ENCODE results near the gene BCAS1. TPM values are rescaled to one million over a fixed set of nuclear protein-coding genes. Genes with fewer than 3 reads are reported as not detected.

The BCAS1 gene
- total RNA-seq, 1 donor from 2014 or later: 2.1 TPM

GRCh38 chr20:53994088-53994487, 76.3 kb downstream of the BCAS1 start:
- H3K27ac ChIP-seq (ENCODE audit: low read depth, low read length): no peak overlapping the region
- peaks cover 0 to 3% (median 0%) of the 10 kb centered on the region in 3 donors for H3K27me3 ChIP-seq (ENCODE audit: control insufficient read depth in 3 of 3, insufficient read depth in 3 of 3, low read length in 3 of 3)
- no peaks in the 10 kb centered on the region for H3K9me3 ChIP-seq (ENCODE audit: control insufficient read depth in 3 of 3, low read length in 3 of 3)
- H3K9ac ChIP-seq (ENCODE audit: low read depth in 1 of 3, low read length in 3 of 3): no peak overlapping the region
- no peak overlapping the region for H3K4me3 ChIP-seq (ENCODE audit: low read length in 3 of 3)
- no peaks in the 10 kb centered on the region for H3K36me3 ChIP-seq (ENCODE audit: control insufficient read depth in 3 of 3, insufficient read depth in 3 of 3, low read length in 3 of 3)
- H3K4me1 ChIP-seq (ENCODE audit: control insufficient read depth in 3 of 3, insufficient read depth in 3 of 3, low read length in 3 of 3): no peaks in the 10 kb centered on the region

GRCh38 chr20:53993310-53993709, 77.1 kb downstream of the BCAS1 start:
- Histone ChIP-seq H3K4me1 (ENCODE audit: control insufficient read depth in 3 of 3, insufficient read depth in 3 of 3, low read length in 3 of 3) (no peaks in the 10 kb centered on the region), H3K36me3 (ENCODE audit: control insufficient read depth in 3 of 3, insufficient read depth in 3 of 3, low read length in 3 of 3) (no peaks in the 10 kb centered on the region), H3K27me3 (ENCODE audit: control insufficient read depth in 3 of 3, insufficient read depth in 3 of 3, low read length in 3 of 3) (peaks cover 0 to 2% (median 0%) of the 10 kb centered on the region in 3 donors), H3K9ac (ENCODE audit: low read depth in 1 of 3, low read length in 3 of 3) (no peak overlapping the region), H3K27ac (ENCODE audit: low read depth, low read length) (no peak overlapping the region), H3K4me3 (ENCODE audit: low read length in 3 of 3) (no peak overlapping the region), H3K9me3 (ENCODE audit: control insufficient read depth in 3 of 3, low read length in 3 of 3) (no peaks in the 10 kb centered on the region)

DNA sequence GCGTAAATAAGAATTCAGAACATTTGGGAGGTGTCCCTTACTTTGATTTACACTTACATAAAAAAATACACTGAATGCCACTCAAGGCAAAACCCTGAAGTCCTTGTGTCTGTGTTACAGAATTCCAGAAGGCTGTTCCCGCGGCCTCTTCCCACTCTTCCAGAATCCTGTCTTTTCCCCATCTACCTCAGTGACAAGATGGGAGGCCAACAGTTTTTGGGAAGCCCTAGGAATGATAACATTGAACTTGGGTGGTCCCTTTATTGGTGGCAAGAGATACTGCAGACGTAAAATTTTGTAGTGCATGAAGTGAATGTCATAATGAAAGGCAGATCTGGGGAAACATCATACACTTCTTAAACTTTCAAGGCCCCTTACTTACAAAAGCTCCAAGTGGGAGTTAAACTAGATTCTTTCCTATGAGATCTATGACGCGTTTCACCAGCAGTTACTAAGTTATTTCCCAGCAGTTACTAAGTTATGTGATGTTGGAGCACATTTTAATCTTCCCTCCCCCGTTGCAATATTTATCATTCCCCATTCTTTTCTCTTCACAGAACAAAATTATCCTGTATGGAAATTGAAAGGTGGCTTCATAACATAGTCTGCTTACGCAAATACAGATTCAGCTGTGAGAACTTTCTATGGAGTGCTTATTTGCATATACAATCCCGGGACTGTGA, 79.5 kb downstream of the BCAS1 start:
- Histone ChIP-seq H3K4me1 (ENCODE audit: control insufficient read depth in 3 of 3, insufficient read depth in 3 of 3, low read length in 3 of 3) (no peaks in the 10 kb centered on the region), H3K9me3 (ENCODE audit: control insufficient read depth in 3 of 3, low read length in 3 of 3) (no peaks in the 10 kb centered on the region), H3K4me3 (ENCODE audit: low read length in 3 of 3) (no peak overlapping the region), H3K36me3 (ENCODE audit: control insufficient read depth in 3 of 3, insufficient read depth in 3 of 3, low read length in 3 of 3) (no peaks in the 10 kb centered on the region), H3K9ac (ENCODE audit: low read depth in 1 of 3, low read length in 3 of 3) (no peak overlapping the region), H3K27me3 (ENCODE audit: control insufficient read depth in 3 of 3, insufficient read depth in 3 of 3, low read length in 3 of 3) (no peaks in the 10 kb centered on the region), H3K27ac (ENCODE audit: low read depth, low read length) (no peak overlapping the region)

DNA sequence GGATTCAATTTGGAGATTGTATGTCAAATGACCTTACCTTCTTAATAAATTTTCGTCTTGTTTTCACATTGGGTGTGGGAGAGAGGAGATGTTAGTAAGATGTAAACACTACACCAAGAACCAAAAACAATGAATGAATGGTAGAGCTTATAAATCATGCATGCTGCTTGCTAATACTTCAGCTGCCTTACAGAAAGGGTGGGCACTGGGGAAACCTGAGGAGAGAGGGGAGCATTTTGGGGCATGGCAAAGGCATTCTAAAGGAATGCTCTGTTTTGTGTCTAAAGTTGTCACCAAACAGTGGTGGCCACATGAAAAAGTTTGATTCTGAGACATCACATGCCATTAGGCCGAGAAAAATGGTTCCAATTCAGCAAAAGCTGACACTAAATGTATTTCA, 80.4 kb downstream of the BCAS1 start:
- no peak overlapping the region for H3K27ac ChIP-seq (ENCODE audit: low read depth, low read length)
- no peaks in the 10 kb centered on the region for H3K36me3 ChIP-seq (ENCODE audit: control insufficient read depth in 3 of 3, insufficient read depth in 3 of 3, low read length in 3 of 3)
- no peaks in the 10 kb centered on the region for H3K4me1 ChIP-seq (ENCODE audit: control insufficient read depth in 3 of 3, insufficient read depth in 3 of 3, low read length in 3 of 3)
- no peaks in the 10 kb centered on the region for H3K27me3 ChIP-seq (ENCODE audit: control insufficient read depth in 3 of 3, insufficient read depth in 3 of 3, low read length in 3 of 3)
- no peak overlapping the region for H3K9ac ChIP-seq (ENCODE audit: low read depth in 1 of 3, low read length in 3 of 3)
- H3K4me3 ChIP-seq (ENCODE audit: low read length in 3 of 3): no peak overlapping the region
- H3K9me3 ChIP-seq (ENCODE audit: control insufficient read depth in 3 of 3, low read length in 3 of 3): no peaks in the 10 kb centered on the region

- H3K27me3 ChIP-seq (ENCODE audit: control insufficient read depth in 3 of 3, insufficient read depth in 3 of 3, low read length in 3 of 3): no peaks in the 10 kb centered on the region
- no peak overlapping the region for H3K27ac ChIP-seq (ENCODE audit: low read depth, low read length)
- H3K4me1 ChIP-seq (ENCODE audit: control insufficient read depth in 3 of 3, insufficient read depth in 3 of 3, low read length in 3 of 3): no peaks in the 10 kb centered on the region
- no peaks in the 10 kb centered on the region for H3K36me3 ChIP-seq (ENCODE audit: control insufficient read depth in 3 of 3, insufficient read depth in 3 of 3, low read length in 3 of 3)
- no peak overlapping the region for H3K4me3 ChIP-seq (ENCODE audit: low read length in 3 of 3)
- no peaks in the 10 kb centered on the region for H3K9me3 ChIP-seq (ENCODE audit: control insufficient read depth in 3 of 3, low read length in 3 of 3)
- no peak overlapping the region for H3K9ac ChIP-seq (ENCODE audit: low read depth in 1 of 3, low read length in 3 of 3)
Observed at GRCh38 chr20:53989401-53989800, 81.0 kb downstream of the BCAS1 start.

DNA sequence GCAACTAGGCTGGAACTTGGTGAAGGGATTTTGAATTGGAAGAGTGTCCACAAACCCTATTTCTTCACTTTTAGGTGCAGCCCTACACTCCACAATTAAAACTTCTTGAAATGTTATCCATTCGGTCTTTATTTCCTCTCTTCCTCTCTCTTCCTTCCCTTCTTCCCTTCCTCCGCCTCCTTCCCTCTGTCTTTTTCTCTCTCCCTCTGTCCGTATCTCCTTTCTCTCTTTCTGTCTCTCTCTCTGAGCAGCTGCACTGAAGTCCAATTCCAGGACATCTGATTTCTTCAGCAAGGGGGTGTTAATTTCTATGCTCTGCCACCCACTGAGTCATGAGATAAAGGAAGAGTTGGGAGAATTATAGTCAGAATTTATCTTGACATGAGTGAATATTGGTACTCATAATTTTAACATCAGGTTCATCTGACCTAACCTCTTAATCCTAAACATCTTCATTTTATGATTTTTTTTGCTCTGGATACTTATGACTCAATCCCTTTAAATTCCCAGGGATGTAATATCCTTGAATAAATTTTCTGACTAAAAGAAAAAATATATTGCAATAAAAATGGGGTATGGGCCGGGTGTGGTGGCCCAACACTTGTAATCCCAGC, 84.2 kb downstream of the BCAS1 start:
- no peak overlapping the region for H3K9ac ChIP-seq (ENCODE audit: low read depth in 1 of 3, low read length in 3 of 3)
- no peaks in the 10 kb centered on the region for H3K4me1 ChIP-seq (ENCODE audit: control insufficient read depth in 3 of 3, insufficient read depth in 3 of 3, low read length in 3 of 3)
- no peaks in the 10 kb centered on the region for H3K27me3 ChIP-seq (ENCODE audit: control insufficient read depth in 3 of 3, insufficient read depth in 3 of 3, low read length in 3 of 3)
- no peaks in the 10 kb centered on the region for H3K36me3 ChIP-seq (ENCODE audit: control insufficient read depth in 3 of 3, insufficient read depth in 3 of 3, low read length in 3 of 3)
- H3K9me3 ChIP-seq (ENCODE audit: control insufficient read depth in 3 of 3, low read length in 3 of 3): no peaks in the 10 kb centered on the region
- no peak overlapping the region for H3K4me3 ChIP-seq (ENCODE audit: low read length in 3 of 3)
- no peak overlapping the region for H3K27ac ChIP-seq (ENCODE audit: low read depth, low read length)

DNA sequence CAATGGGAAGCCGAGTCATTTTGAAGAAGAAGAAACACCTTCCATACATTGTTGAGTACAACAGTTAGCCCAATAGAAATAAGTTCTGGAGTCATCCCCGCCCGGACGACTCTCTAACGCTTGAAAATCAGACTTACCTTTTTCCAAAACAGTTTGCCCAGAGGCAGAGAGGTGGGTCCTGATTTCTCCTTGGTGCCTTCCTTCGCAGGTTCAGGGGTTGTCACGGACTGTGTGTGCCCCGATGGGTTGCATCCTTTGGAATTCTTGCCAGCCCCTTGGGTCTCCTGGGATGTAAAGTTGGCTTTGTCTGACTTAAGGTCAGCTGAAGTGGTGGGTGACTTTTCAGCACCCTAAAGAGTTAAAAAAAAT, 85.3 kb downstream of the BCAS1 start:
- peak overlapping the region; percentile 13 for H3K27ac ChIP-seq (ENCODE audit: low read depth, low read length)
- no peak overlapping the region for H3K9ac ChIP-seq (ENCODE audit: low read depth in 1 of 3, low read length in 3 of 3)

GRCh38 chr20:53984356-53985149, 85.8 kb downstream of the BCAS1 start:
- H3K27me3 ChIP-seq (ENCODE audit: control insufficient read depth in 3 of 3, insufficient read depth in 3 of 3, low read length in 3 of 3): no peaks in the 10 kb centered on the region
- no peak overlapping the region for H3K9ac ChIP-seq (ENCODE audit: low read depth in 1 of 3, low read length in 3 of 3)

More for the DNA sequence above, 85.3 kb downstream of the BCAS1 start:
- Histone ChIP-seq H3K27me3 (ENCODE audit: control insufficient read depth in 3 of 3, insufficient read depth in 3 of 3, low read length in 3 of 3) (no peaks in the 10 kb centered on the region), H3K4me1 (ENCODE audit: control insufficient read depth in 3 of 3, insufficient read depth in 3 of 3, low read length in 3 of 3) (no peaks in the 10 kb centered on the region), H3K36me3 (ENCODE audit: control insufficient read depth in 3 of 3, insufficient read depth in 3 of 3, low read length in 3 of 3) (no peaks in the 10 kb centered on the region), H3K9me3 (ENCODE audit: control insufficient read depth in 3 of 3, low read length in 3 of 3) (no peaks in the 10 kb centered on the region), H3K4me3 (ENCODE audit: low read length in 3 of 3) (no peak overlapping the region)

DNA sequence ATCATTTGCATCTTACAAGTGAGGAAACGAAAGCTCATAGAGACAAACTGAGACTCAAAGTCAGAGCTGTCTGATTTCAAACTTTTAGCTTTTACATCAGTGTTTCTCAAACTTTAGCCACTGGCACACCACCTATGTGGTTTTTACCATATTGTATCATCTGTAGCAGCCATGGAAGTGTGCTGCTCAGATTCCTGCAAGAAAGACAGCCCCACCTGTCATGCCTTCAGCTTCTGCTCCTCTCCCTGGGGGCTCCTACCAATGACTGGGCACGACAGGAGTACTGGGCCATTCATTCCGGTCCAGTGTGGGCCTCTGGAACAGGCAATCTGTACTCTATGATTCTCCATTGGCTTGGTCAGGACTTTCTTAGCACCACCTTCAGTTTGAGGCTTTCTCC, 87.0 kb downstream of the BCAS1 start:
- H3K4me1 ChIP-seq (ENCODE audit: control insufficient read depth in 3 of 3, insufficient read depth in 3 of 3, low read length in 3 of 3): no peaks in the 10 kb centered on the region
- H3K36me3 ChIP-seq (ENCODE audit: control insufficient read depth in 3 of 3, insufficient read depth in 3 of 3, low read length in 3 of 3): no peaks in the 10 kb centered on the region
- no peak overlapping the region for H3K27ac ChIP-seq (ENCODE audit: low read depth, low read length)

More at GRCh38 chr20:53984356-53985149, 85.8 kb downstream of the BCAS1 start:
- H3K4me1 ChIP-seq (ENCODE audit: control insufficient read depth in 3 of 3, insufficient read depth in 3 of 3, low read length in 3 of 3): no peaks in the 10 kb centered on the region
- H3K27ac ChIP-seq (ENCODE audit: low read depth, low read length): peak overlapping the region; percentile 13
- H3K9me3 ChIP-seq (ENCODE audit: control insufficient read depth in 3 of 3, low read length in 3 of 3): no peaks in the 10 kb centered on the region
- no peak overlapping the region for H3K4me3 ChIP-seq (ENCODE audit: low read length in 3 of 3)
- no peaks in the 10 kb centered on the region for H3K36me3 ChIP-seq (ENCODE audit: control insufficient read depth in 3 of 3, insufficient read depth in 3 of 3, low read length in 3 of 3)

GRCh38 chr20:53982624-53983023, 87.8 kb downstream of the BCAS1 start:
- Histone ChIP-seq H3K4me3 (ENCODE audit: low read length in 3 of 3) (no peak overlapping the region), H3K9me3 (ENCODE audit: control insufficient read depth in 3 of 3, low read length in 3 of 3) (no peaks in the 10 kb centered on the region), H3K4me1 (ENCODE audit: control insufficient read depth in 3 of 3, insufficient read depth in 3 of 3, low read length in 3 of 3) (no peaks in the 10 kb centered on the region), H3K36me3 (ENCODE audit: control insufficient read depth in 3 of 3, insufficient read depth in 3 of 3, low read length in 3 of 3) (no peaks in the 10 kb centered on the region), H3K27me3 (ENCODE audit: control insufficient read depth in 3 of 3, insufficient read depth in 3 of 3, low read length in 3 of 3) (no peaks in the 10 kb centered on the region), H3K9ac (ENCODE audit: low read depth in 1 of 3, low read length in 3 of 3) (no peak overlapping the region), H3K27ac (ENCODE audit: low read depth, low read length) (no peak overlapping the region)

More for the DNA sequence above, 87.0 kb downstream of the BCAS1 start:
- H3K4me3 ChIP-seq (ENCODE audit: low read length in 3 of 3): no peak overlapping the region
- H3K9ac ChIP-seq (ENCODE audit: low read depth in 1 of 3, low read length in 3 of 3): no peak overlapping the region
- no peaks in the 10 kb centered on the region for H3K9me3 ChIP-seq (ENCODE audit: control insufficient read depth in 3 of 3, low read length in 3 of 3)
- no peaks in the 10 kb centered on the region for H3K27me3 ChIP-seq (ENCODE audit: control insufficient read depth in 3 of 3, insufficient read depth in 3 of 3, low read length in 3 of 3)
